ENCODE measurements around the gene CLEC20A.
A peak's percentile ranks its signal among the peaks of the same experiment; 100 is the strongest.

Gene CLEC20A

DNA sequence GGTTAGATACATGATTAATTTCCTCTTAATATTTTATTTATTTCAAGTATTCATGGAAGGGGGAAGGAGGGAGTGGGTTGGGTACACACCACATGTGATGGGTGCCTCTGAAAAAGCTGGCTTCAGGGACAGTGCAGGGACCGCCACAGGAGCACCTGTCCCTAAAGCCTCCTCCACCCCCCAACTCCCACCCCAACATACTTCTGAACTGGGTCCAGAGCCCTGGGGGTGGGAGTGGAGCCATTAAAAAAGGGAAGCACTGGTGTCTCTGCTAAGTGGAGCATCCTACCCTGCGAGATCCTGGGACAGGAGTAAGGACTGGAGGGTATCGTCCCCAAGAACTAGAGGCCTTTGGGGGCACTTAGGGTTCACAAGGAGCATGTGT, 5.6 kb upstream of the CLEC20A start:
- Histone ChIP-seq H3K4me1 (ENCODE audit: low read depth, poor library complexity, severe bottlenecking) (no peaks in the 10 kb centered on the region), H3K36me3 (ENCODE audit: insufficient read depth) (no peaks in the 10 kb centered on the region), H3K27me3 (ENCODE audit: insufficient read depth, low read depth) (no peaks in the 10 kb centered on the region), H2AFZ (ENCODE audit: low read depth) (no peak overlapping the region), H3K4me2 (no peak overlapping the region), H3K27ac (no peak overlapping the region), H3K79me2 (ENCODE audit: insufficient read depth, low read depth) (no peaks in the 10 kb centered on the region), H3K4me3 (IDR thresholded peaks at IDR 0.05; ENCODE audit: insufficient read depth, low read depth, low read length) (no peak overlapping the region), H3K9ac (no peak overlapping the region), H4K20me1 (ENCODE audit: insufficient read depth) (no peaks in the 10 kb centered on the region)
- TF ChIP-seq CTCF (conservative IDR thresholded peaks at IDR 0.05; ENCODE audit: low read depth, low read length): no peak

DNA sequence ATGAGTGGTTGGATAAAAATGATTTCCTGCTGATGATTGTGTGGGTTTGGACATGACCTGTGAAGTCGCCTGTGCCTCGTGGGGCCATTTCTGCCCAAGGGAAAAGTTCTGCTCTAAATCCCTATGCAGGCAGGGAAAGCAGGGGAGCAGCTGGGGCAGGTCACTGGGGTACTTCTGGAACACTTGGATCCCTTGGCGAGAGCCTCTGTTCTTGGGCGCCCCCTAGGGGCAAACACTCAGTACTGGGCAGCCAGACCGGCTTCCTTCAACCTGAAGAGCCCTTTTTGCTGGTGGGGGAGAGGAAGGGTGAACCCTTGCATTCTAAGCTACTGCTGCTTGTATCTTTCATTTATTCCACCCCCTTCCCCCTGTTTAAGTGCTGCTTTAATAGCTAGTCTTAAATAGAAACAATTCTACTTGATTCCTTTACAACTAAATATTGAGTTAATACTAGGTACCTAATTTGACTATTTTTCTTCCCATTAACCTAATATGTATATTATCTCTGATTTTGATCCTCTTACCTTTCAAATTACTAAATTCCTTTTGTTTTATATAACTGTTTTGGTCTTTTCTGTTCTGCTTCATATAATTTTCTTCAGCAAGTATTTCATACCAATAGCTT, 5.1 kb upstream of the CLEC20A start:
- H3K79me2 ChIP-seq (ENCODE audit: insufficient read depth, low read depth): no peaks in the 10 kb centered on the region
- H3K9ac ChIP-seq: no peak overlapping the region
- no peak overlapping the region for H3K4me2 ChIP-seq
- H4K20me1 ChIP-seq (ENCODE audit: insufficient read depth): no peaks in the 10 kb centered on the region
- no peaks in the 10 kb centered on the region for H3K36me3 ChIP-seq (ENCODE audit: insufficient read depth)
- no peaks in the 10 kb centered on the region for H3K27me3 ChIP-seq (ENCODE audit: insufficient read depth, low read depth)
- H2AFZ ChIP-seq (ENCODE audit: low read depth): no peak overlapping the region
- no peak overlapping the region for H3K27ac ChIP-seq
- H3K4me1 ChIP-seq (ENCODE audit: low read depth, poor library complexity, severe bottlenecking): no peaks in the 10 kb centered on the region
- no peak overlapping the region for H3K4me3 ChIP-seq (IDR thresholded peaks at IDR 0.05; ENCODE audit: insufficient read depth, low read depth, low read length)
- TF ChIP-seq CTCF (conservative IDR thresholded peaks at IDR 0.05; ENCODE audit: low read depth, low read length): peak; percentile 96

DNA sequence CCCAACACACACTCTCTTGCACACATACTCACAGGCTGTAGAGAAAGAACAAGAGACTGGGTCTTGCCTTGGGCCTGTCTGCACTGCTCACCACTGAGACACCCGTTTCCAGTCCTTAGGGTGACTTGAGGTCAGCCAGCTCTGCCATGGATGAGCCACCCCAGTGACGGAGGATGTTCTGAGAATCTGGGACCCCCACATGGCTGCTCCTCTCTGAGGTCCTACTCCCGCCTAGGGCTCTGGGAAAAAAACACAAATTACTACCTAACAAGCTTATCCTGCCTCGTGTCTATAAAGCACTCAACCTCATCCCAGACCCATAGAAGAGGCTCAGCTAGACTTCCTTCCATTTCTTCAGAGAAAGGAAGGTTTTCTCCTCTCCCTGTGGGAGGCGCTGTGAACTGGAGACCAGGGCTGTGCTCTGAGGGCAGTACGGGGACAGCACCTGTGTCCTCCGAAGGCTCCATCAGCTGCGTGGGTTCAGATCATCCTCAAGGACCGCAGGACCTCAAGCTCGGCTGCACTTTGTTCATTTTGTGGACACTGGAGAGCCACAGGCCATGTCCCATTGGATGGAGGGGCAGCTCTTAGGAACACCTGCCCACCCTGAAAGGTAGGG, 4.3 kb upstream of the CLEC20A start:
- H2AFZ ChIP-seq (ENCODE audit: low read depth): no peak overlapping the region
- no peaks in the 10 kb centered on the region for H3K79me2 ChIP-seq (ENCODE audit: insufficient read depth, low read depth)
- H3K4me3 ChIP-seq (IDR thresholded peaks at IDR 0.05; ENCODE audit: insufficient read depth, low read depth, low read length): no peak overlapping the region
- no peaks in the 10 kb centered on the region for H3K27me3 ChIP-seq (ENCODE audit: insufficient read depth, low read depth)
- no peaks in the 10 kb centered on the region for H3K36me3 ChIP-seq (ENCODE audit: insufficient read depth)
- no peak overlapping the region for H3K9ac ChIP-seq
- H3K4me2 ChIP-seq: no peak overlapping the region
- no peak for TF ChIP-seq CTCF (conservative IDR thresholded peaks at IDR 0.05; ENCODE audit: low read depth, low read length)
- no peaks in the 10 kb centered on the region for H4K20me1 ChIP-seq (ENCODE audit: insufficient read depth)
- H3K4me1 ChIP-seq (ENCODE audit: low read depth, poor library complexity, severe bottlenecking): no peaks in the 10 kb centered on the region
- no peak overlapping the region for H3K27ac ChIP-seq

DNA sequence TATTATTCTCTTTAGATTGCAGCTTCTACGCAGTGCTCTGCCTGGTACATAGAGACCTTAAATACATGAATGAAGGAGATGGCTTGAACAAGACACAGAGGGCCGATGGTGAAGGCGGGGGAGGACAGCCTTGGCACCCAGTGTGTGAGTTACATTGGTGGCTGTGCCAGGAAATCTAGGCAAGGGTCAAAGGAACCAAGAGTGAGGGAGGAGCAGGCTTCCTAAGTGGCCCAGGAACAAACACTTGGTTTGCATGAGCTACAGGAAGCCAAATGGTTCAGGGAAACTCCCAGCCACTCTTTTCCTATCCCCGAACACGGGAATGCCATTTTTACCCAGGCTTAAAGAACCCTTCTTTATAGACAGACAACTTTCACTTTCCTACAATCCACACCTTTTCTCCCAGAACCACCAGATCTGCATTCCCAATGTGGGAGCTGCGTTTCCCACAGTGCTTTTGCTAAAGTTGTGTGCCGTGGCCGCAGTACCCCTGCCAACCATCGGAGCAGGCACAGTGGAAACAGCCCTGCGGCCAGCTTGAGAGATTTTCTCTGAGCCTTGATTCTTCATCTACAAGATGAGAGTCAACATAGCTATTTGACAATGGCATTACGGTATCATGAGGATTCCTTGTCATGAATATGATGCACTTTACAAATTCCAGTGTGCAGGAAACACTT, 3.5 kb upstream of the CLEC20A start:
- no peaks in the 10 kb centered on the region for H4K20me1 ChIP-seq (ENCODE audit: insufficient read depth)
- H3K9ac ChIP-seq: no peak overlapping the region
- no peaks in the 10 kb centered on the region for H3K27me3 ChIP-seq (ENCODE audit: insufficient read depth, low read depth)
- H3K4me3 ChIP-seq (IDR thresholded peaks at IDR 0.05; ENCODE audit: insufficient read depth, low read depth, low read length): no peak overlapping the region
- TF ChIP-seq CTCF (conservative IDR thresholded peaks at IDR 0.05; ENCODE audit: low read depth, low read length): no peak
- no peak overlapping the region for H3K27ac ChIP-seq
- H3K36me3 ChIP-seq (ENCODE audit: insufficient read depth): no peaks in the 10 kb centered on the region
- H3K4me2 ChIP-seq: no peak overlapping the region
- H3K79me2 ChIP-seq (ENCODE audit: insufficient read depth, low read depth): no peaks in the 10 kb centered on the region
- H3K4me1 ChIP-seq (ENCODE audit: low read depth, poor library complexity, severe bottlenecking): no peaks in the 10 kb centered on the region
- no peak overlapping the region for H2AFZ ChIP-seq (ENCODE audit: low read depth)
